Neural progenitor cell (in vitro differentiated cells): ENCODE results near the gene CDH23. TPM values are rescaled to one million over a fixed set of nuclear protein-coding genes. Genes with fewer than 3 reads are reported as not detected.

ENCODE experiments used
- DNase-seq: peaks from one replicate; pipeline ENCODE4 v3.0.0-alpha.2; 2016; ENCODE audit warnings: low spot score
- H2AFZ ChIP-seq: fragments of 200-600 bp; sonication (generic); replicated peaks from 2 replicates; pipeline ENCODE4 v1.6.1; 2016; ENCODE audit warnings: antibody characterized with exemption
- H3F3A ChIP-seq: fragments of 200-600 bp; sonication (generic); 2 replicates; pipeline ENCODE4 v1.6.1; 2016; ENCODE audit warnings: antibody characterized with exemption, low read depth
- H3K27ac ChIP-seq: fragments of 200-600 bp; sonication (generic); 2 replicates; pipeline ENCODE4 v1.5.1; 2016; ENCODE audit warnings: mild to moderate bottlenecking
- H3K27me3 ChIP-seq: fragments of 200-600 bp; sonication (generic); 2 replicates; pipeline ENCODE4 v1.6.1; 2016; ENCODE audit warnings: mild to moderate bottlenecking, moderate library complexity
- H3K36me3 ChIP-seq: fragments of 200-600 bp; sonication (generic); 2 replicates; pipeline ENCODE4 v1.5.1; 2016
- H3K4me1 ChIP-seq: fragments of 200-600 bp; sonication (generic); 2 replicates; pipeline ENCODE4 v1.6.1; 2016; ENCODE audit warnings: mixed run types
- H3K4me2 ChIP-seq: fragments of 200-600 bp; sonication (generic); 2 replicates; pipeline ENCODE4 v1.6.1; 2016
- H3K4me3 ChIP-seq: fragments of 200-600 bp; sonication (generic); 2 replicates; pipeline ENCODE4 v1.5.1; 2016
- H3K79me2 ChIP-seq: fragments of 200-600 bp; sonication (generic); 2 replicates; pipeline ENCODE4 v1.6.1; 2016; ENCODE audit warnings: low read depth
- H3K9ac ChIP-seq: fragments of 200-600 bp; sonication (generic); 2 replicates; pipeline ENCODE4 v1.6.1; 2016
- H3K9me3 ChIP-seq: fragments of 200-600 bp; sonication (generic); 2 replicates; pipeline ENCODE4 v1.5.1; 2016; ENCODE audit warnings: low read depth
- H4K20me1 ChIP-seq: fragments of 200-600 bp; sonication (generic); 2 replicates; pipeline ENCODE4 v1.6.1; 2016; ENCODE audit warnings: low read depth
- H3K27ac Mint-ChIP-seq: 3 replicates; pipeline ENCODE4 v1.8.0; 2021; ENCODE audit warnings: mixed read lengths
- H3K27me3 Mint-ChIP-seq: 2 replicates; pipeline ENCODE4 v1.8.0; 2022; ENCODE audit warnings: low read depth, mild to moderate bottlenecking, inconsistent platforms, moderate library complexity, mixed read lengths; ENCODE audit not compliant: insufficient read depth
- H3K36me3 Mint-ChIP-seq: 3 replicates; pipeline ENCODE4 v1.8.0; 2021; ENCODE audit warnings: mixed read lengths
- H3K4me1 Mint-ChIP-seq: 3 replicates; pipeline ENCODE4 v1.8.0; 2021; ENCODE audit warnings: mixed read lengths
- H3K4me3 Mint-ChIP-seq: 3 replicates; pipeline ENCODE4 v1.8.0; 2021; ENCODE audit warnings: mild to moderate bottlenecking, moderate library complexity, mixed read lengths
- H3K9me3 Mint-ChIP-seq: 3 replicates; pipeline ENCODE4 v1.8.0; 2020; ENCODE audit warnings: mixed read lengths
- CTCF ChIP-seq: fragments of 200-600 bp; sonication (generic); IDR thresholded peaks from 2 replicates; pipeline ENCODE4 v1.5.1; 2017; ENCODE audit warnings: antibody characterized with exemption, mild to moderate bottlenecking
- EZH2 ChIP-seq: fragments of 200-600 bp; sonication (generic); IDR thresholded peaks from 2 replicates; pipeline ENCODE4 v1.6.1; 2017; ENCODE audit warnings: antibody characterized with exemption, mild to moderate bottlenecking, moderate library complexity
- EZH2phosphoT487 ChIP-seq: fragments of 200-600 bp; sonication (generic); IDR thresholded peaks from 2 replicates; pipeline ENCODE4 v1.6.1; 2017; ENCODE audit warnings: antibody characterized with exemption
- total RNA-seq: library from RNA; depleted of rRNA; stranded (reverse); fragments of >200 nt; gene quantifications from 2 replicates; pipeline ENCODE4 v1.2.3, GENCODE V29; 2015; ENCODE audit warnings: low replicate concordance

The CDH23 gene
- total RNA-seq, 1 donor from 2014 or later: 5.9 TPM

- peaks cover 34% of the 10 kb centered on the region for H3K27me3 Mint-ChIP-seq
- H3K27me3 ChIP-seq: no peaks in the 10 kb centered on the region
- peak overlapping the region; percentile 27 for H3K4me3 Mint-ChIP-seq
- DNase-seq: no peak
- no peaks in the 10 kb centered on the region for H4K20me1 ChIP-seq
- H3K9me3 ChIP-seq: no peaks in the 10 kb centered on the region
- H3K36me3 Mint-ChIP-seq: no peaks in the 10 kb centered on the region
- H3K36me3 ChIP-seq: no peaks in the 10 kb centered on the region
- H3K4me2 ChIP-seq: peak overlapping the region; percentile 76
- no peak overlapping the region for H3K27ac ChIP-seq
- peaks cover 75% of the 10 kb centered on the region for H3F3A ChIP-seq
- no peak for TF ChIP-seq EZH2
- H3K4me1 Mint-ChIP-seq: peaks cover 83% of the 10 kb centered on the region
- H3K4me1 ChIP-seq: peaks cover 79% of the 10 kb centered on the region
- no peaks in the 10 kb centered on the region for H3K79me2 ChIP-seq
- H3K9ac ChIP-seq: no peak overlapping the region
- H3K4me3 ChIP-seq: peak overlapping the region; percentile 9
- peak overlapping the region; percentile 30 for H3K27ac Mint-ChIP-seq
- H3K9me3 Mint-ChIP-seq: no peaks in the 10 kb centered on the region
- H2AFZ ChIP-seq: no peak overlapping the region
Observed at GRCh38 chr10:71632200-71632820, 235.6 kb downstream of the CDH23 start.

GRCh38 chr10:71632896-71633600 is 236.3 kb downstream of the CDH23 start:
- peak; percentile 60 for DNase-seq
- peak overlapping the region; percentile 26 for H3K4me3 Mint-ChIP-seq
- peaks cover 79% of the 10 kb centered on the region for H3F3A ChIP-seq
- no peaks in the 10 kb centered on the region for H3K79me2 ChIP-seq
- no peaks in the 10 kb centered on the region for H4K20me1 ChIP-seq
- H3K9me3 ChIP-seq: no peaks in the 10 kb centered on the region
- peak overlapping the region; percentile 9 for H3K4me3 ChIP-seq
- peak overlapping the region; percentile 14 for H3K27ac Mint-ChIP-seq
- peaks cover 81% of the 10 kb centered on the region for H3K4me1 ChIP-seq
- no peaks in the 10 kb centered on the region for H3K9me3 Mint-ChIP-seq
- H3K27me3 ChIP-seq: no peaks in the 10 kb centered on the region
- no peaks in the 10 kb centered on the region for H3K36me3 ChIP-seq
- H3K36me3 Mint-ChIP-seq: no peaks in the 10 kb centered on the region
- H2AFZ ChIP-seq: no peak overlapping the region
- no peak overlapping the region for H3K27ac ChIP-seq
- TF ChIP-seq EZH2 (no peak), CTCF (no peak), EZH2phosphoT487 (peak; percentile 21)
- no peak overlapping the region for H3K9ac ChIP-seq
- H3K27me3 Mint-ChIP-seq: peaks cover 31% of the 10 kb centered on the region
- peaks cover 79% of the 10 kb centered on the region for H3K4me1 Mint-ChIP-seq
- peak overlapping the region; percentile 76 for H3K4me2 ChIP-seq

- TF ChIP-seq EZH2 (no peak), CTCF (no peak), EZH2phosphoT487 (no peak)
- H4K20me1 ChIP-seq: no peaks in the 10 kb centered on the region
- no peaks in the 10 kb centered on the region for H3K36me3 ChIP-seq
- no peaks in the 10 kb centered on the region for H3K27me3 ChIP-seq
- no peak overlapping the region for H3K9ac ChIP-seq
- H3K27ac Mint-ChIP-seq: no peak overlapping the region
- H3K4me1 Mint-ChIP-seq: peaks cover 84% of the 10 kb centered on the region
- no peak overlapping the region for H3K4me3 ChIP-seq
- no peak overlapping the region for H2AFZ ChIP-seq
- no peaks in the 10 kb centered on the region for H3K9me3 Mint-ChIP-seq
- peaks cover 87% of the 10 kb centered on the region for H3K4me1 ChIP-seq
- no peak overlapping the region for H3K27ac ChIP-seq
- H3F3A ChIP-seq: peaks cover 82% of the 10 kb centered on the region
- no peaks in the 10 kb centered on the region for H3K9me3 ChIP-seq
- no peaks in the 10 kb centered on the region for H3K36me3 Mint-ChIP-seq
- DNase-seq: no peak
- peaks cover 28% of the 10 kb centered on the region for H3K27me3 Mint-ChIP-seq
- H3K79me2 ChIP-seq: no peaks in the 10 kb centered on the region
- H3K4me3 Mint-ChIP-seq: no peak overlapping the region
- H3K4me2 ChIP-seq: peak overlapping the region; percentile 76
Observed at GRCh38 chr10:71633920-71634319, 237.2 kb downstream of the CDH23 start.
